DMS53 treated with DMSO at 0.1 percent for 48 hours (cell line): ENCODE results near the gene LRPAP1.

ENCODE experiments used
- DNase-seq: peaks from one replicate; lab custom pipeline; 2025; ENCODE audit not compliant: unreplicated experiment; lab: John Stamatoyannopoulos, UW

LRPAP1 gene

GRCh38 chr4:3501825-3502425 is 30.3 kb downstream of the LRPAP1 start:
- DNase-seq: no peak

DNA sequence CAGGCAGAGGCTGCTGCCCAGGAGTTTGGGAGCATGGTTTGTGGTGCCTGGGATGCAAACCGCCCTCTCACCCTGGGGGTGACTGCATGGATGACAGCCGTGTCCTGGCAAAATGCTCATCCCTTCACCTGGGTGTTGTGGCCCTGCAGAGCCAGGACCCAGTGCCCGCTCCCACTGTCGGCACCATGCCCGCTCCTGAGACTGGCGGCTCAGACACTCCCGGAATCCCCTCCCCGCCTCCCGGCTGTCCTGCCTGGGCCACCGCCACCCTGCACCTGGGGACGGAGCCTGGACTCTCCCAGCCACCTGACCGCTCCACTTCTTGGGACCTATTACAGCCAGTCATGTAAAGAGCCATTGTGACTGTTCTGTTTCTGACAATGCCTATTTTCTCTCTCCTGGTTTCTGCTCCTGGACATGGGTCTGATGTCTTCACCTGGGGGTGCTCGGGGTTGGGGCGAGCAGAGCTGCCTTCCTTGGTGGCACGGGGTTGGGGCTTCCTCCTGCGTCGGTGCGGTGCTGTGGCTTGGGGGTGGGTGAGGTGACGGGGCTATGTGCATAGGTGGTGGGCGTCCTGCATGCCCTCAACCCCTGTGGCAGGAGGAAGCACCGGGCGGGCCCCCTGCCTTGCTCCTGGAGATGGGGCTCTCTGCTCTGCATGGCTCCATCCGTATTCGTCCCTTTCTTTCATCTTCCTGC is 30.9 kb downstream of the LRPAP1 start:
- no peak for DNase-seq

- no peak for DNase-seq
Measured at GRCh38 chr4:3500634-3501101, 31.6 kb downstream of the LRPAP1 start.

DNA sequence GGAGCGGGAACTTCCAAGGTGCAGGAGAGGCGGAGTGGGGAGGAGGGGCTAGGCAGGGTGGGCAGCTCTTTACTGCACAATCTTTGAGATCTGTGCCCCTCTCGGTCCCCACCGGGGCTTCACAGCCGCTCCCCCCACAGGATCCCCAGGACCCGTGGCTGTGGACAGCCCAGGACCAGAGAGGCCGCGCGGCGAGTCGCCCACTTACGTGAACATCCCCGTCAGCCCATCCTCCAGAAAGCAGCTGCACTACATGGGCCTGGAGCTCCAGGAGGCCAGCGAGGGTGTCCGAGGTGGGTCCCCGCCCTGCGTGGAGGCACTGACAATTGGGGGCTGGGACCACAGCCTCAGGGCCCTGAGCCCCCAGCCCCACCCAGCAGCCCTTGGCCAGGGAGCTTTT is 32.1 kb downstream of the LRPAP1 start:
- no peak for DNase-seq

DNA sequence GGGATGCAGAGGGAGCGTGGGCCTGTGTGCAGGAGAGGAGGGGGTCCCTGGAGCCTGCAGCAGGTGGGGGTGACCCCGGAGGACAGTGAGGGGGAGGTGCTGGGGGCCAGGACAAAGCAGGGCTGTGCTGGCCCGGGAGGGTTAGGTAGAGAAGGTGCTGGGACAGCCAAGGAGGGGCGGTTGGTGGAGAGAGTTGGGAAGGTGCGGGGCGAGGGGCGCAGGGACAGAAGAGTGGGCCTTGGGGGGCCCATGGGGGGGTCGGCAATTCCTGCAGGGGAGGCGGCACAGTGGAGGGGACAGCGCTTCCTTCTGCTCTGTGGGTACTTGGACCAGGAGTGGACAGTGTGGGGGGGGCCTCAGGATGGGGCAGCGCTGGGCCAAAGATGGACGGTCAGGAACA is 32.5 kb downstream of the LRPAP1 start:
- no peak for DNase-seq

- DNase-seq: no peak
Measured at GRCh38 chr4:3498901-3499510, 33.2 kb downstream of the LRPAP1 start.

DNA sequence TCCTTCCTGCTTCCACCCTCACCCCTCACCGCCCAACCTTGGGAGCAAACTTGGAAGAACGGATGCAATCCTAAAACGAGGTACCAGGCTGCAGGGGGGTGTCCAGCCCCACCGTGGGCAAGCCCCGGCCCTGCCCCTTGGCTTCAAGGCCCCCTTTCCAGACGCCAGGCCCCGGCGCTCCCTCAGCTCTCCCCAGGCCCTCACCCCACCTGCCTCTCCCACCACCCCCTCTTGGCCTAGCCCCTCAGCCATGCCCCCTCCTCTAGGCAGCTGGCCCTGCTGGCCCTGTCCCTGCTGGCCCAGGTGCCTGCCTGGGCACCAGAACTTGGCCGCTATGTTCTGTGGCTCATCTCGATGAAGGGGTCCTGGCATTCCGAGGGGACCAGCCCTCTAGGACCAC is 33.8 kb downstream of the LRPAP1 start:
- DNase-seq: no peak

DNA sequence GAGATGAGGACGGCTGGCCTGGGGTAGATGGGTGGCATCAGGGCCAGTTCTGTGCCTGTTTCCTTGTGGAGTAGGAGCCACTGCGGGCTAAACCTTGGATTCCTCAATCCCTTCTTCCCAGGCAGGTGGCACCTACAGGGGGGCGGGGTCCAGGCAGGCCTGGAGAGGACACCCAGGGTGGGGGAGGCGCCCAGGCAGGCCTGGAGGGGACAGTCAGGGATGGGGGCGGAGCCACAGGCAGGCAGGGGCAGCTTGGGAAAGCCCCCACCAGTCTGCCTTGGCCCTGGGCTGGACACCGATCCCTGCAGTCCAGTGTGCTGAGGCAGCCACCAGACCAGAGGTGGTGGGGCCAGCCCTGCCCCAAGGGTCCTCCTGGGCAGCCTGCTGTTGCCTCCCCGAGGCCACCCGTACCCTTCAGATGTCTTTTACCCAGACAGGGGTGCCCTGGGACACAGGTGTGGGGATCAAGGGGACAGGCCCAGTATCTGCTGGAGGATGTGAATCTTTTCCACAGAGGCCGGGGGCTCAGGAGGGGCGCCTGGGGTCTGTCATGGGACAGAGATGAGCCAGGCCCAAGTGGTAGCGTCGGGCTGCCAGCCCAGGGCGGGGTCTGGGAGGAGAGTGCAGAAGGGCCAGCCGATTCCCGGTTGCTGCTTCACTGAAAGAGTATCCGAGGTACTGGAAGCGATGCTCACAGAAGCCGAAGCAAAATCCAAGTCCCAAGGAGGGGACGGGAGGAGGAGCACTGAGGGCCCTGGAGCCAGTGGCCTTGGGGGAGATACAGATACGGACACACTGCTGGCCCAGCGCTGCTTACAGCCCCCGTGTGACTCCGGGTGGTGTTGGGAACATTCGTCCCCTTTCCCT is 34.5 kb downstream of the LRPAP1 start:
- DNase-seq: no peak

- no peak for DNase-seq
Measured at GRCh38 chr4:3497095-3497494, 35.1 kb downstream of the LRPAP1 start.

DNA sequence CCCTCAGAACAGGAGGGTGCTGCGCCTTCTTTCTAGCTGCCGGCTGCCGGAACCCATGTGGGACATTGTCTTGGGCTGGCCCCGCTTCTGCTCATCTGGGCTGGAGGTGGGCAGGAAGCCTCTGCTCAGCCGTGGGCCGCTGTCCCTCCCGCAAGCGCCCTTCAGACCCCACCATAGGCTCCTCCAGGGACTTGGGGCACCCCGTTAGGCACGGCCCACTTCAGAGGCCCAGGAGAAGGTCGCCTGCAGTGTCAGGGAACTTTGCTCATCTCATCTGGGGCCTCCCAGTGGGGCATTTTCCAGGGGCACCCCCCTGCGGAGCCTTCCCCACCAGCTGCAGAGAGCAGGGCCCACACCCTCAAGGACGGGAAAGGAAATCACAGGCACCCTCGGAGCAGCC is 36.2 kb downstream of the LRPAP1 start:
- no peak for DNase-seq

DNA sequence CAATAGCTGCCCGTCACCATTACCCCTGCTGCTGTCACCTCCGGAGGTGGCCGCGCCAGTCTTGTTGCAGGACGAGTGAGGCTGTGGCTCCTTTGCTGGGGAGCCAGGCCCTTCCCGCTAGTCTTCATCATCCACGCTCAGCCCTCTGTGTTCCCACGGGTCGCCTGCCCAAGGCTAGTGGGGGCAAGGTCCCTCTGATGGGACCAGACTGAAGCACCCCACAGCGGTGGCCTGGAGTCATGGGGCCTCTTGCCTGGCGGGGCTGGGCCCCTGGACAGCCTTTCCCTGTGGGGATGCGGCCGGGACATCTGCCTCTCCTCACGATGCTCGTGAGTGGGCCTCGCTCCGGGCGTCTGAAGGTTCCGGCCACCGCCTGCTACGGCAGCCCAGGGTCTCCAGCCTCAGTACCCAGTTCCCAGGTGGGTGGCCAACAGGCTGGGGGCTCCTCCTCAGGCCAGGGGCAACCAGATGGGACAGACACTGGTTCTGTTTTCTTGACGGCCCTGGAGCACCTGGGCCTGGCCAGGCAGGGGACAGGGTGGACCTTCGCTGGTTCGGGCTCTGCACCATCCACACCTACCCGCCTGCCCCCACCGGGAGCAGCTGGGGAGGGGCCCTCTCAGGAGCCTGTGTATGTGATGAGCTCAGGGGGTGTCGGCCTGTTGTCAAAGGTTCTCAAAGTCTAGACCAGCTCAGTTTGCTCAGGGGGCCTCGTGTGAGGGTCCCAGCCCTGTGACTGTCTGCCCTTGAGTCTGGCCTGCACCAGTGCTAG is 36.8 kb downstream of the LRPAP1 start:
- DNase-seq: no peak

DNA sequence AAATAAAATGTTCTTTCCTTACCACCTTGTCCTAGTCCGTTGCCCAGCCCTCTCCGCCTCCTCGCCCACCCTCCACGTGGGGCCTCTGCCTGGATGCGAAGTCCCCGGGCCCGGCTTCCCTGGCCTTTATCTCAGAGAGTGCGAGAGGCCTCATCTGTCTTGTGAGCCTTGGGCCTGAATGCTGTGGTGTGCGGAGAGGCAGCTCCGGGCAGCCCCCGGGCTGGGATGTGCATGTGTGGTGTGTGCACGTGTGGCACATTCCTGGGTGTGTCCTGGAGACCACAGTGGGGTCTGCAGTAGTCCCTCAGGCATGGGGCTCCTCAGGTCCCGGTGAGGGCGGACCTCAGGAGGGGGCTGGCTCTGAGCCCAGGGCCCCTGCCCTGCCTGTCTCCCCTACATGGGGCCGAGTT is 37.8 kb downstream of the LRPAP1 start:
- DNase-seq: no peak

DNA sequence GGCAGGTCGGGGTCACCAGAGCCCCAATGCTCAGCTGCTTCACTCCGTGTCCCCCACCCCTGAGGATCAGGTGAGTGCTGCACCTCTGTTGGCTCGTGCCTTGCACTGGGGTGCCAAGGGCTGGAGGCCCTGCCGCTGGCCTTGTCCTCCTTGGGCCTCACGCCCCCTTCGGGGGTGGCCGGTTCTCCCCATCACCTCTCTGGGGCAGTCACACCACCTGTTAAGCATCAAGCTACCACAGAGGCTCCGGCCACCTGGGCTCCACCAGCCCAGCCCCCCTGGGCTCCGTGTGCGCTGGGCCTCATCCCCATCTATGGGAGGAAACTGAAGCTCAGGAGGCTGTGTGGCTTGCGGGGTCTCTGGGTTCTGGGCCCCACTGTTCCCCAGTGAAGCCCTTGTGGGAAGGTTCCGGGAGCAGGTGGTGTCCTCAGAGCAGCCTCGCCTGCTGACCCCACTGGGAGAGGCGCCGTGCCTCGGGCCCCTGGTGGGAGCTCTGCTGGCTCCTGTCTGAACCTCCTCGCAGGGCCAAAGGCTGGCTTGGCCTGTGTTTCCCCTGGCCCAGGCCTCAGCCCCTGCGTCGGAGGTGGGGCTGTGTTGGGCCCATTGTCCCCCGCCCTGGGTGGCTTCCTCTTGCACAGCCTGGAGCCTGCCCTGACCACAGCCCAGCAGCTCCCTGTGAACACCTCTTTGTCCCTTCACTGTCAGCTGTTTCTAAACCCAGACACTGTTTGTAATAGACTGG is 38.3 kb downstream of the LRPAP1 start:
- DNase-seq: no peak

DNA sequence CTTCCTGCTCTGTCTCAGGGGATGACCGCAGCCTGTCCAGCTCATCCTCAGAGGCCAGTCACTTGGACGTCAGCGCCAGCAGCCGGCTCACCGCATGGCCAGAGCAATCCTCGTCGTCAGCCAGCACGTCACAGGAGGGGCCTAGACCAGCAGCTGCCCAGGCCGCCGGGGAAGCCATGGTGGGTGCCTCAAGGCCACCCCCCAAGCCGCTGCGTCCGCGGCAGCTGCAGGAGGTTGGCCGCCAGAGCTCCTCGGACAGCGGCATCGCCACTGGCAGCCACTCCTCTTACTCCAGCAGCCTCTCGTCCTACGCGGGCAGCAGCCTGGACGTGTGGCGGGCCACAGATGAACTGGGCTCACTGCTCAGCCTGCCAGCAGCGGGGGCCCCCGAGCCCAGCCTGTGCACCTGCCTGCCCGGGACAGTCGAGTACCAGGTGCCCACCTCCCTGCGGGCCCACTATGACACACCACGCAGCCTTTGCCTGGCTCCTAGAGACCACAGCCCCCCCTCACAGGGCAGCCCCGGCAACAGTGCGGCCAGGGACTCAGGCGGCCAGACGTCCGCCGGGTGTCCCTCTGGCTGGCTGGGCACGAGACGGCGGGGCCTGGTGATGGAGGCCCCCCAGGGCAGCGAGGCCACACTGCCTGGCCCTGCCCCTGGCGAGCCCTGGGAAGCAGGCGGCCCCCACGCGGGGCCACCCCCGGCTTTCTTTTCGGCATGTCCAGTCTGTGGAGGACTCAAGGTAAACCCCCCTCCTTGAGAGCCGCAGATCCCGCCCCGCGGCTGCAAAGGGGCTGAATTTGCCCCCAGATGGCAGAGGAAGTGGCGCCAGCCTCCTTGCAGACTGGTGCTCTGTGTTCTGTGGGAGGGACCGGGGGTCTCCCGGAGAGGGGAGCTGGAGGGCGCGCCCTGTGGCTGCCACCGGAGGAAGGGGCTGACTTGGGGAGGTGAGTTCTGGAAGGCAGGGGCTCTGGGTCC is 39.2 kb downstream of the LRPAP1 start:
- DNase-seq: no peak

DNA sequence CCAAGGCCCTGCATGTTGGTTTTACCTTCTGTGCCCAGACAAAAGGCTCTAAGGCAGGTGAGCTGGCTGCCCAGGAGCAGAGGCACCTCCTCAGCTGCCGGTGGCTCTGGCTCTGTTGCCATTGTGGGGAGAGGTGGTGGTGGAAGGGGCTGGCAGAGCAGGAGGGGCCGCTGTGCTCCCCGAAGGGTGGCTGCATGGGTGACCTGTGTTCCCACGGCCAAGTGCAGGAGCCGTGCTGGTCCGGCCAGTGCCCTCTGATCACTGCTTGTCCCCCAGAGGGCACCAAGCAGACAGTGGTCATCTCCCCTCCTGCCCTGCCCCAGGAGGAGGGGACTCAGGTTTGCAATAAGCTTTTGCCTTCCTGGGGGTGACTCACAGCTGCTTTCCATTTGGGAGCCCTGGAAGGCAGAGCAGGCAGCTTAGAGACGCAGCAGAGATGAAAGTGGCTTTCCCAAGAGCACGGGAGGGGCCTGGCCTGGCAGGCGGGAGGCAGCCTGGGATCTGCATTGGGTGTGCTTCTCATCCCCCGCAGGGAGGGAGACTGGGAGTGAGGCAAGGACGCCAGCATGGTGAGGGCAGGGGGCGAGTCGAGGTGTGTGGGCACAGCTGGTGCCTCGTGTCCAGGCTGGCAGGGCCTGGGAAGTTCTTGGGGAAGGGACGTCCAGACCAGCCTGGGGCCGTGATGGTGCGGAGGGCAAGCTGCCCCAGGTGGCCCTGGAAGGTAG is 40.4 kb downstream of the LRPAP1 start:
- DNase-seq: no peak

DNA sequence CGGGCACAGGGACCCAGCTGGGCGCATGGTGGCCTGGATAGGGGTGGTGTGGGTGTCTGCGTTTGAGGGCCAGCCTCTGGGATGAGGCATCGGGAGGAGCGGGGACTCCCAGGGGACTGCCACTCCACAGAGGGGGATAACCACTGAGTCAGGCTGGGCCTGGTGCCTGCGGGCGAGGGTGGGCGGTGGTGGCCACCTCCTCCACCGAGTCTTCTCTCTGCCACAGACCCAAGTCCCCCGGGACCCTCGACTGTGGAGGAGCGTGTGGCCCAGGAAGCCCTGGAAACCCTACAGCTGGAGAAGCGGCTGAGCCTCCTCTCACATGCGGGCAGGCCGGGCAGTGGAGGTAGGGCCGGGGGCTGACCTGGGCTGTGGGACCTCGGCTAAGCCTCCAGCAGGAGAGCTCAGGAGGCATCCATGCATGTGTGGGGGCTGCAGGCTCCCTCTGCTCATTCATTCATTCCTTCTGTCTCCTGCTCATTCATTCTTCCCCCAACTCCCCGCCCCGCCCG is 42.7 kb downstream of the LRPAP1 start:
- DNase-seq: no peak

DNA sequence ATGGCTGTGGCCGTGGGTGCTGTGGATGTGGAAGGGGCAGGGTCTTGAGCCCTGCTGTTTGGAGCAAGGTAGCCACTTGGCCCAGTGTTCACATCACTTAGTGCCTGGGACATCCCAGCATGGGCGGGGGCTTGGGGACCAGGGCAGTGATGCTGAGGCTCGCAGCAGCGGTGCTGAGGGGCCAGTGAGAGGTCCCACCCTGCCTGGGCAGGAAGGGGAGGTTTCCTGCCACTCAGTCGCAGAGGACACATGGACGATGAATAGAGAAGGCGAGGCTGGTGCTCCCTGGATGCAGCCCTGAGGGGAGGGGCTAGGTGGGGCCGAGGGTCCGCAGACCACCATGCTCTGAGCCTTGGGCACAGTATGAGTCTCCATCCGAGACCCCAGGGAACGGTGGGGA is 43.4 kb downstream of the LRPAP1 start:
- no peak for DNase-seq

DNA sequence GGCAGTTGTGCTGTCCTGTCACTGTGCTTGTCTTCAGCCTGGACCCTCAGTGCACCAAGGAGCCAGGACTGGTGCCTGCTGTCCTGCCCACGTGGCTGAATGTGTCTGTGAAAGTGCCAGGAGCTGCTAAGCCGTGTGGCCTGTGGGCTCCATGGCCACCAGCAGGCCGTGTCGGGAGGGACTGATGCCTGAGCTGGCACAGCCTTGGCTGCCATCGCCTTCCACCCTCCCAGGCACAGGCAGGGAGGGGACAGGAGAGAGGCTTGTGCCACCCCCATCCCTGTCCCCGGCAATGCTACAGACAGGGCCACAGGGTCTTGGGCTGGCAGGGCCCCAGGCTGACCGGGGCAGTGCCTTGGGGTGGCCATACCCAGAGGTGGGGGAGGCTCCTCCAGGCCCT is 44.4 kb downstream of the LRPAP1 start:
- DNase-seq: no peak
